Gastrocnemius medialis (tissue), 4 donors: ENCODE data around the gene SLC6A16.

Experiments used
- POLR2A ChIP-seq, 2 donors: fragments of 450-650 bp; IDR thresholded peaks; one replicate each; pipeline ENCODE4 v1.6.1; 2017; ENCODE audit warnings: antibody characterized with exemption in 2 of 2, mild to moderate bottlenecking in 2 of 2, moderate library complexity in 2 of 2
- TF ChIP-seq, protein P1 (sequence below), 5 experiments: fragments of 450-650 bp in 3 of 5; fragments of 200-600 bp in 2 of 5; sonication (generic) in 2 of 5; IDR thresholded peaks in 4 of 5; conservative IDR thresholded peaks in 1 of 5; 1 replicate in 4 of 5; 2 replicates in 1 of 5; pipeline ENCODE4 v1.5.1; 2016 to 2019; ENCODE audit warnings: antibody characterized with exemption in 5 of 5, mild to moderate bottlenecking in 3 of 5, moderate library complexity in 3 of 5

DNA sequence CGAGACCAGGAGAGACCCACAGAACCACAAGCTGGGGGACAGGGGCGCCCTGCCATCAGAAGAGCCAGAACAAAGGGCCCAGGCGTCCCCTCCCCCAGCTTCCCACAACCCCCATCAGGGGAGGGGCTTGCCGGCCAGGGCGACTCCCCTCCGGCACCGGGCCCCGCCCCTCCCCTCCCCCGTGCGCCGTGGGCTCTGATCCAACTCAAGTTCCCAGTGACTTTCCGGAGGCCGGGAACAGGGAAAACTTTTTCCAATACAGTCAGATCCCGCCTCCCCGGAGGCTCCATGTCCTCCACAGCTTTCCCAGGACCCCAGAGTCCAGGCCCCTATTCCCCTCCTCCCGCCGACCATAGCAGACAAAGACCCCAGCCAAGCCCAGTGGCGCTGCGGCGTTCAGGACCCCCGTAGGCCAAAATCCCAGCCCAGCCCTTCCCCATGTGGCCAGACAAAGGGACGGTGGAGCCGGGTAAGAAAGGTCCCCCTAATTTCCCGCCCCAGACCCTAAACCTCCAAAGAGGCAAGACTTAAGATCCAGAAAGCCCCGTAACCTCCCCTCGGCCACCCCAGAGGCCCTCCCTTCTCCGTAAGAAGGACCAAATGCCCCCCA is 36.6 kb upstream of the SLC6A16 start:
- TF ChIP-seq, protein P1, sequence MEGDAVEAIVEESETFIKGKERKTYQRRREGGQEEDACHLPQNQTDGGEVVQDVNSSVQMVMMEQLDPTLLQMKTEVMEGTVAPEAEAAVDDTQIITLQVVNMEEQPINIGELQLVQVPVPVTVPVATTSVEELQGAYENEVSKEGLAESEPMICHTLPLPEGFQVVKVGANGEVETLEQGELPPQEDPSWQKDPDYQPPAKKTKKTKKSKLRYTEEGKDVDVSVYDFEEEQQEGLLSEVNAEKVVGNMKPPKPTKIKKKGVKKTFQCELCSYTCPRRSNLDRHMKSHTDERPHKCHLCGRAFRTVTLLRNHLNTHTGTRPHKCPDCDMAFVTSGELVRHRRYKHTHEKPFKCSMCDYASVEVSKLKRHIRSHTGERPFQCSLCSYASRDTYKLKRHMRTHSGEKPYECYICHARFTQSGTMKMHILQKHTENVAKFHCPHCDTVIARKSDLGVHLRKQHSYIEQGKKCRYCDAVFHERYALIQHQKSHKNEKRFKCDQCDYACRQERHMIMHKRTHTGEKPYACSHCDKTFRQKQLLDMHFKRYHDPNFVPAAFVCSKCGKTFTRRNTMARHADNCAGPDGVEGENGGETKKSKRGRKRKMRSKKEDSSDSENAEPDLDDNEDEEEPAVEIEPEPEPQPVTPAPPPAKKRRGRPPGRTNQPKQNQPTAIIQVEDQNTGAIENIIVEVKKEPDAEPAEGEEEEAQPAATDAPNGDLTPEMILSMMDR (IDR thresholded peaks at IDR 0.05 in 4 of 5, conservative IDR thresholded peaks at IDR 0.05 in 1 of 5): no peak
- peak; percentile 23 to 53 for TF ChIP-seq POLR2A (IDR thresholded peaks at IDR 0.05)
